Keratinocyte (primary cell): Measurements from ENCODE around the gene FRMPD4. TPM values are rescaled to one million over a fixed set of nuclear protein-coding genes. Genes with fewer than 3 reads are reported as not detected.

Experiments used
- DNase-seq: peaks from one replicate; pipeline ENCODE4 v3.0.0-alpha.2; 2011; ENCODE audit warnings: low read depth, missing footprints, low spot score
- FAIRE-seq: peaks from 2 replicates; lab custom pipeline; 2011; peaks lifted over from hg19 to GRCh38; lab: Jason Lieb, UNC
- H2AFZ ChIP-seq: 2 replicates; pipeline ENCODE4 v1.6.0; 2012; ENCODE audit warnings: low read length, control low read depth, inconsistent platforms; ENCODE audit not compliant: control insufficient read depth
- H3K27ac ChIP-seq: 2 replicates; pipeline ENCODE4 v1.5.1; 2011; ENCODE audit warnings: low read length; ENCODE audit not compliant: control insufficient read depth, insufficient read depth
- H3K27me3 ChIP-seq: 3 replicates; pipeline ENCODE4 v1.6.0; 2011; ENCODE audit warnings: low read length; ENCODE audit not compliant: control insufficient read depth, insufficient read depth; ENCODE audit errors: extremely low read depth
- H3K36me3 ChIP-seq, 2 experiments: 2 replicates in 1 of 2; 3 replicates in 1 of 2; pipeline ENCODE4 v1.5.1; 2011; ENCODE audit warnings: low read length in 2 of 2, mild to moderate bottlenecking in 1 of 2; ENCODE audit not compliant: control insufficient read depth in 2 of 2, insufficient read depth in 2 of 2; ENCODE audit errors: extremely low read depth in 1 of 2
- H3K4me1 ChIP-seq: 3 replicates; pipeline ENCODE4 v1.5.1; 2011; ENCODE audit warnings: low read length; ENCODE audit not compliant: control insufficient read depth, insufficient read depth; ENCODE audit errors: extremely low read depth
- H3K4me2 ChIP-seq: 3 replicates; pipeline ENCODE4 v1.6.0; 2011; ENCODE audit warnings: low read depth, low read length; ENCODE audit not compliant: control insufficient read depth, insufficient read depth; ENCODE audit errors: extremely low read depth
- H3K4me3 ChIP-seq, 3 experiments: fragments of 200-600 bp in 1 of 3; sonication (generic) in 1 of 3; 2 replicates in 2 of 3; 3 replicates in 1 of 3; pipeline ENCODE4 v1.5.1; 2011 to 2016; ENCODE audit warnings: low read length in 3 of 3, mild to moderate bottlenecking in 3 of 3, control low read depth in 2 of 3, inconsistent platforms in 1 of 3, low read depth in 1 of 3, mixed read lengths in 1 of 3, mixed run types in 1 of 3, moderate library complexity in 1 of 3; ENCODE audit not compliant: control insufficient read depth in 2 of 3, insufficient read depth in 2 of 3; ENCODE audit errors: extremely low read depth in 1 of 3
- H3K79me2 ChIP-seq: 2 replicates; pipeline ENCODE4 v1.6.0; 2012; ENCODE audit warnings: low read length; ENCODE audit not compliant: control insufficient read depth, insufficient read depth
- H3K9ac ChIP-seq: 3 replicates; pipeline ENCODE4 v1.6.0; 2011; ENCODE audit warnings: low read length; ENCODE audit not compliant: control insufficient read depth, insufficient read depth; ENCODE audit errors: extremely low read depth
- H3K9me1 ChIP-seq: 3 replicates; pipeline ENCODE4 v1.6.0; 2011; ENCODE audit warnings: low read length; ENCODE audit not compliant: control insufficient read depth, insufficient read depth; ENCODE audit errors: extremely low read depth
- H3K9me3 ChIP-seq: 2 replicates; pipeline ENCODE4 v1.5.1; 2012; ENCODE audit warnings: low read depth, low read length; ENCODE audit not compliant: control insufficient read depth
- H4K20me1 ChIP-seq: 3 replicates; pipeline ENCODE4 v1.6.0; 2011; ENCODE audit warnings: low read length; ENCODE audit not compliant: control insufficient read depth, insufficient read depth; ENCODE audit errors: extremely low read depth
- EZH2 ChIP-seq: IDR thresholded peaks from one replicate; pipeline ENCODE4 v1.6.1; 2012; ENCODE audit warnings: inconsistent platforms, mild to moderate bottlenecking, low read length, moderate library complexity
- dilution Hi-C: fragments of 300-500 bp; cut with MboI; formaldehyde crosslinking; loops from one replicate; pipeline ENCODE4 v1.7.0; 2020; ENCODE audit warnings: low sequenced_read_pairs; ENCODE audit not compliant: extremely low pct_ligation_motif_present
- polyA plus RNA-seq, 5 experiments: library from polyadenylated mRNA; depleted of rRNA in 3 of 5; stranded (reverse) in 3 of 5; stranded (forward) in 1 of 5; unstranded in 1 of 5; fragments of >200 nt; gene quantifications; 1 replicate in 1 of 5; 2 replicates in 3 of 5; 3 replicates in 1 of 5; pipeline versions ENCODE4 v1.2.1 to v1.2.3, GENCODE V29; 2011 to 2012; ENCODE audit warnings: missing spikeins in 2 of 5, low read depth in 1 of 5, low replicate concordance in 1 of 5
- TF ChIP-seq, protein P1 (sequence below), 3 experiments: IDR thresholded peaks in 1 of 3; conservative IDR thresholded peaks in 1 of 3; optimal IDR thresholded peaks in 1 of 3; 2 replicates in 2 of 3; 3 replicates in 1 of 3; pipeline versions ENCODE3 to v1.5.1; 2011; ENCODE audit warnings: low read length in 3 of 3, mild to moderate bottlenecking in 3 of 3, moderate library complexity in 2 of 3, control low read depth in 1 of 3, inconsistent platforms in 1 of 3; ENCODE audit not compliant: insufficient read depth in 2 of 3; ENCODE audit errors: extremely low read depth in 1 of 3

The FRMPD4 gene
- polyA plus RNA-seq, 1 donor (not counting 4 experiments of a cell fraction or from before 2014, with no cell fraction given), result 0.05 TPM

DNA sequence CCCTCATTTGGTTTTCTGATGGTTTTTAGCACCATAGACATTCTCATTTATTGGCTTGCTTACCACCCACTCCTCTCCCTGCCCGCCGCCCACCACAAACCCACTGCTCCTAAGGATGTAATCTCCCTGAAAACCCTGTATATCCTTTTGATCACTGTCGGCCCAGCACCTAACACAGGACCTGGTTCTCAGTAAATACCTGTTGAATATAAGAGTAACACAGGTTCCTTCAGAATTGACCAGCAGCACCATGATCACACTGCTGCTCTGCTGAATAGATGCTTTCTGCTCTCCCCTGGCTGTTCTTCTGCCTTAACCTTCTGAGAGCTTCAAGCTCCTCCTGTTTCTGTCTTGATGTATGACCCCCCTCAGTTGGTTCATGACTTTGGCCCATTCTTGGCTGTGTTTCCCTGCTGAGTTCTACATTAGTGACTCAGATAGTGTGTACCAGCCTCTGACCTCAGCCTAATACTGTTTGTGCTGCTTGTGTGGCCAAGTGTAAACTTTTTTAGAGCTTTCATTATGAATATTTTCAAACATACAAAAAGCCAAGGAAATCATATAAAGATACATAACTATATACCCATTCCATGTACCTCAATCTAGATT is 265.3 kb downstream of the FRMPD4 start:
- Histone ChIP-seq H3K9ac (no peak overlapping the region), H3K9me3 (no peaks in the 10 kb centered on the region), H3K36me3 (no peaks in the 10 kb centered on the region), H3K27ac (no peak overlapping the region), H3K9me1 (no peaks in the 10 kb centered on the region), H2AFZ (no peak overlapping the region), H3K27me3 (no peaks in the 10 kb centered on the region), H4K20me1 (no peaks in the 10 kb centered on the region), H3K4me2 (no peak overlapping the region), H3K4me3 (no peak overlapping the region), H3K79me2 (no peaks in the 10 kb centered on the region), H3K4me1 (no peaks in the 10 kb centered on the region)
- no peak for DNase-seq
- no peak for FAIRE-seq
- dilution Hi-C loops, result no loop called here
- TF ChIP-seq, protein P1, sequence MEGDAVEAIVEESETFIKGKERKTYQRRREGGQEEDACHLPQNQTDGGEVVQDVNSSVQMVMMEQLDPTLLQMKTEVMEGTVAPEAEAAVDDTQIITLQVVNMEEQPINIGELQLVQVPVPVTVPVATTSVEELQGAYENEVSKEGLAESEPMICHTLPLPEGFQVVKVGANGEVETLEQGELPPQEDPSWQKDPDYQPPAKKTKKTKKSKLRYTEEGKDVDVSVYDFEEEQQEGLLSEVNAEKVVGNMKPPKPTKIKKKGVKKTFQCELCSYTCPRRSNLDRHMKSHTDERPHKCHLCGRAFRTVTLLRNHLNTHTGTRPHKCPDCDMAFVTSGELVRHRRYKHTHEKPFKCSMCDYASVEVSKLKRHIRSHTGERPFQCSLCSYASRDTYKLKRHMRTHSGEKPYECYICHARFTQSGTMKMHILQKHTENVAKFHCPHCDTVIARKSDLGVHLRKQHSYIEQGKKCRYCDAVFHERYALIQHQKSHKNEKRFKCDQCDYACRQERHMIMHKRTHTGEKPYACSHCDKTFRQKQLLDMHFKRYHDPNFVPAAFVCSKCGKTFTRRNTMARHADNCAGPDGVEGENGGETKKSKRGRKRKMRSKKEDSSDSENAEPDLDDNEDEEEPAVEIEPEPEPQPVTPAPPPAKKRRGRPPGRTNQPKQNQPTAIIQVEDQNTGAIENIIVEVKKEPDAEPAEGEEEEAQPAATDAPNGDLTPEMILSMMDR (optimal IDR thresholded peaks at IDR 0.05 in 1 of 3, IDR thresholded peaks at IDR 0.05 in 1 of 3, conservative IDR thresholded peaks at IDR 0.05 in 1 of 3; ENCODE audit: extremely low read depth in 1 of 3, insufficient read depth in 2 of 3, low read length in 3 of 3), result no peak
- no peak for TF ChIP-seq EZH2

GRCh38 chrX:12405306-12405705 is 267.0 kb downstream of the FRMPD4 start:
- FAIRE-seq (no peak), DNase-seq (no peak)
- H3K4me1 ChIP-seq, result no peaks in the 10 kb centered on the region
- no peaks in the 10 kb centered on the region for H3K27me3 ChIP-seq
- H3K9ac ChIP-seq, result no peak overlapping the region
- TF ChIP-seq, protein P1 (optimal IDR thresholded peaks at IDR 0.05 in 1 of 3, IDR thresholded peaks at IDR 0.05 in 1 of 3, conservative IDR thresholded peaks at IDR 0.05 in 1 of 3; ENCODE audit: extremely low read depth in 1 of 3, insufficient read depth in 2 of 3, low read length in 3 of 3), result no peak
- no peak for TF ChIP-seq EZH2
- H2AFZ ChIP-seq, result no peak overlapping the region
- H3K4me3 ChIP-seq, result no peak overlapping the region
- H3K27ac ChIP-seq, result no peak overlapping the region
- H3K79me2 ChIP-seq, result no peaks in the 10 kb centered on the region
- no peak overlapping the region for H3K4me2 ChIP-seq
- no peaks in the 10 kb centered on the region for H3K36me3 ChIP-seq
- dilution Hi-C loops, result no loop called here
- H4K20me1 ChIP-seq, result no peaks in the 10 kb centered on the region
- no peaks in the 10 kb centered on the region for H3K9me3 ChIP-seq
- H3K9me1 ChIP-seq, result no peaks in the 10 kb centered on the region
